Activated T-helper 17 cell treated with anti-CD3 and anti-CD28 coated beads, Interleukin-2, amount 50 U/mL, for 72 hours (primary cell): ENCODE data around the gene DLL4. TPM values are rescaled to one million over a fixed set of nuclear protein-coding genes. Genes with fewer than 3 reads are reported as not detected.

Source experiments
- ATAC-seq: fragments of 150-1000 bp; cut with Tn5 transposase; replicated peaks from 2 replicates; pipeline ENCODE4 v1.10.0; 2021; ENCODE audit warnings: mild to moderate bottlenecking, moderate library complexity
- H3K27ac Mint-ChIP-seq: one replicate; pipeline ENCODE4 v1.8.0; 2022; ENCODE audit warnings: mixed read lengths
- H3K27me3 Mint-ChIP-seq: one replicate; pipeline ENCODE4 v1.8.0; 2022; ENCODE audit warnings: mixed read lengths
- H3K36me3 Mint-ChIP-seq: one replicate; pipeline ENCODE4 v1.8.0; 2022; ENCODE audit warnings: low read depth, mild to moderate bottlenecking, mixed read lengths
- H3K4me1 Mint-ChIP-seq: one replicate; pipeline ENCODE4 v1.8.0; 2022; ENCODE audit warnings: mixed read lengths
- H3K4me3 Mint-ChIP-seq: one replicate; pipeline ENCODE4 v1.8.0; 2022; ENCODE audit warnings: mild to moderate bottlenecking, mixed read lengths
- H3K9me3 Mint-ChIP-seq: one replicate; pipeline ENCODE4 v1.8.0; 2022; ENCODE audit warnings: mixed read lengths
- total RNA-seq, 2 donors: library from RNA; stranded (reverse); gene quantifications; one replicate each; pipeline ENCODE4 v1.2.3, GENCODE V29; 2022

Gene DLL4
- total RNA-seq, 2 donors from 2014 or later: not detected

GRCh38 chr15:40938536-40938870 is 9.4 kb downstream of the DLL4 start:
- H3K27ac Mint-ChIP-seq: no peak overlapping the region
- peaks cover 2% of the 10 kb centered on the region for H3K27me3 Mint-ChIP-seq
- H3K4me1 Mint-ChIP-seq: peaks cover 13% of the 10 kb centered on the region
- H3K4me3 Mint-ChIP-seq: no peak overlapping the region
- no peaks in the 10 kb centered on the region for H3K9me3 Mint-ChIP-seq
- no peak for ATAC-seq
- H3K36me3 Mint-ChIP-seq: no peaks in the 10 kb centered on the region

DNA sequence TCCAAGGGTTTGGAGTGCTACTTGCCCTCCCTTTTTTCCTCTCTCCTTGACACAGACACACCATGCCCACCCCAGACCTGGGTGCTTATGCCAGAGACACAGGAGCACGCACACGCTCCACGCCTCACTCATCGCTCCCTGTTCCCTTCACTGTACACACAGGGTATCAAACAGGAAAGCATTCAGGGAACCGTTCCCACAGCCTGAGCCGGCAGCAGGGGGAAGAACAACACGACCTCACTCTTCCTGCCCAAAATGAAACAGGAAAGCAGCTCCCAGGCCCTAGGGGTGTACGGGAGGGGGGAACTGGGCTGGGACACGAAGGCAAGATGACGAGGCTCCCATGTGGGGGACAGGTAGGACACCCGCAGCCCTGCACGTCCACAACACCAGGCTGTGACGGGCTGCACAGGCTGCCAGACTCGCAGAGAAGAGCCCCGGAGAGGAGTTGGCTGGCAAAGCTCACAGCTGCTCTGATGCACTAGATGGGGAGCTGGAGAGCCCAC is 11.2 kb downstream of the DLL4 start:
- no peaks in the 10 kb centered on the region for H3K36me3 Mint-ChIP-seq
- peaks cover 13% of the 10 kb centered on the region for H3K4me1 Mint-ChIP-seq
- H3K4me3 Mint-ChIP-seq: peak overlapping the region; percentile 60
- ATAC-seq: no peak
- no peaks in the 10 kb centered on the region for H3K27me3 Mint-ChIP-seq
- no peaks in the 10 kb centered on the region for H3K9me3 Mint-ChIP-seq
- H3K27ac Mint-ChIP-seq: peak overlapping the region; percentile 60

DNA sequence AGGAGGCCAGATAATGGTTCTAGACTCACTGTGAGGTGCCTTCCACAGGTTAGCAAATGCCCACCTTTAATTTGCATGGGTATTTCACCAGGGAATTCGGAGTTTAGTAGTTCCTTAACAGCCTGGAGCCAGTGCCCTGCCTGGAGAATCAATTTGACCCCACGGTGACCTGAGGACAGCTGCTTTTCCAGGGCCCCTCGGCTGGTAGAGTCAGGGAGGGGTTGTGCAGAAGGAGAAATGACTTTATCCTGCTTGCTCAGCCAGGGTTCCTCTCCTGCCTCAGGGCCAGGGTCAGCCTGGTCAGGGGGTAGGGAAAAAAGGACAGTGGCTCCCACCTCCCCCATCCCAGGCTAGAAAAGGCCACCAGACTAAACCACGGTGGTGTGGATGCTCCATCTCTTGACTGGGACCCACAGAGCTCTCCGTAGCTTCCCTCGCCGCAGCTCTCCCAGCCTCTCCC is 12.0 kb downstream of the DLL4 start:
- peak overlapping the region; percentile 60 for H3K4me3 Mint-ChIP-seq

GRCh38 chr15:40941528-40942336 is 12.6 kb downstream of the DLL4 start:
- no peaks in the 10 kb centered on the region for H3K9me3 Mint-ChIP-seq
- peaks cover 17% of the 10 kb centered on the region for H3K4me1 Mint-ChIP-seq
- peak overlapping the region; percentile 89 for H3K27ac Mint-ChIP-seq
- H3K27me3 Mint-ChIP-seq: no peaks in the 10 kb centered on the region
- ATAC-seq: peak; percentile 88
- peak overlapping the region; percentile 86 for H3K4me3 Mint-ChIP-seq
- no peaks in the 10 kb centered on the region for H3K36me3 Mint-ChIP-seq

More for the DNA sequence above, 12.0 kb downstream of the DLL4 start:
- H3K9me3 Mint-ChIP-seq: no peaks in the 10 kb centered on the region
- ATAC-seq: no peak
- H3K27me3 Mint-ChIP-seq: no peaks in the 10 kb centered on the region
- peaks cover 16% of the 10 kb centered on the region for H3K4me1 Mint-ChIP-seq
- H3K27ac Mint-ChIP-seq: no peak overlapping the region
- H3K36me3 Mint-ChIP-seq: no peaks in the 10 kb centered on the region

DNA sequence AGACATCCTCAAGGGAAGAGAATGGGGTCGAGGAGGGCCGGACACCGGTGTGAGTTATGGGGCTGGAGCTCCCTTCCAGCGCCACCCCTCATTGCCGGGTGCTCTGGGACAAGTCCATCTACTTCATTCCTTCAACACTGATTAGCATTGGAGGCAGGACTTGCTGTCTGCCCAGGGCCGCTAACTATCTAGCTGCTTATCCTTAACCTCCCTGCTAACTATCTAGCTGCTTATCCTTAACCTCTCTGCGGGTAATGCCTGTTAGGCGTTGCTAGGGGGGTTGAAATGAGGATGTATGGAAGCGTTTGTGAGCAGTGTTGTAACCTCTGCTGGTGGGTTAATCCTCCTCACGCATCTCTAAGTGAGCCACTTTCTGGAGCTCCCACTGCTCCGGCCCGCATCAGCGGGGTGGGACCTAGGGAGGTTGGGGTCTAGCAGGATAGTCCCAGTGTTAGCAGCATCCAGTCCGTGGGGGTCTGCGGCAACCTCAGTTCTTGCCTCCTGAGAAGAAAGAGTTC is 13.3 kb downstream of the DLL4 start:
- no peaks in the 10 kb centered on the region for H3K27me3 Mint-ChIP-seq
- H3K4me3 Mint-ChIP-seq: peak overlapping the region; percentile 86
- ATAC-seq: peak; percentile 5
- H3K27ac Mint-ChIP-seq: peak overlapping the region; percentile 89
- H3K4me1 Mint-ChIP-seq: peaks cover 17% of the 10 kb centered on the region
- no peaks in the 10 kb centered on the region for H3K9me3 Mint-ChIP-seq
- no peaks in the 10 kb centered on the region for H3K36me3 Mint-ChIP-seq

- Mint-ChIP-seq H3K27me3 (no peaks in the 10 kb centered on the region), H3K36me3 (no peaks in the 10 kb centered on the region)
- no peak for ATAC-seq
Observed at GRCh38 chr15:40942878-40943277, 13.7 kb downstream of the DLL4 start.

DNA sequence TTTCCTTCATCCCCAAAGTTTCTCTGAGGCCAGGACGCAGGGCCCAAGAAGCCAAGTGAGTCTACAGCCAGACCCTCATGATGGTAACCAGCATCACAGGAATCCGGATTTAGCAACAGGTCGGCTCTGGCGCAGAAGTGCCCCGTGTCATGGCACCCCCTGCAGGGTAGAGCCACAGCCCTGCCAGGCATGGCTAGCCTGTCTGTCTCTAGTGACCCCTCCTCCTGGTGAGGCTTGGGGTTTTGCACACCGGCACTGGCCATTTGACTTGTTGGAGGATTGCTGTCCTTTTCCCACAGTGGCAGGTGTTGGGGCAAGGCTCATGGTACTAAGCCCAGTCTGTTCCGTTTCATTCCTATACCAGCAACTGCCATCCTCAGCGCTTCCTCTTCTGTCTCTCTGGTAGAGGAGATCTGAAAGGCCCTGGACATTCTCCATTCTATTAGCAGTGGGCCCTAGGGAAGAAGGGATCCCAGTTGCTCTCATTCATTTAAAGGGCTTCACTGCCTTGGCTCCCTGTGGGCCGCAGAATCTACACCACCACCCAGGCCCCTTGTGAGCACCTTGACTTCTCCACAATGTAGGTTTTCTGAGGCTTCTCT is 14.7 kb downstream of the DLL4 start:
- Mint-ChIP-seq H3K4me3 (peak overlapping the region; percentile 86), H3K27ac (no peak overlapping the region), H3K9me3 (no peaks in the 10 kb centered on the region), H3K4me1 (peaks cover 17% of the 10 kb centered on the region), H3K27me3 (no peaks in the 10 kb centered on the region), H3K36me3 (no peaks in the 10 kb centered on the region)
- no peak for ATAC-seq

More at GRCh38 chr15:40942878-40943277, 13.7 kb downstream of the DLL4 start:
- no peaks in the 10 kb centered on the region for H3K9me3 Mint-ChIP-seq
- H3K4me1 Mint-ChIP-seq: peaks cover 17% of the 10 kb centered on the region
- peak overlapping the region; percentile 89 for H3K27ac Mint-ChIP-seq
- peak overlapping the region; percentile 86 for H3K4me3 Mint-ChIP-seq

DNA sequence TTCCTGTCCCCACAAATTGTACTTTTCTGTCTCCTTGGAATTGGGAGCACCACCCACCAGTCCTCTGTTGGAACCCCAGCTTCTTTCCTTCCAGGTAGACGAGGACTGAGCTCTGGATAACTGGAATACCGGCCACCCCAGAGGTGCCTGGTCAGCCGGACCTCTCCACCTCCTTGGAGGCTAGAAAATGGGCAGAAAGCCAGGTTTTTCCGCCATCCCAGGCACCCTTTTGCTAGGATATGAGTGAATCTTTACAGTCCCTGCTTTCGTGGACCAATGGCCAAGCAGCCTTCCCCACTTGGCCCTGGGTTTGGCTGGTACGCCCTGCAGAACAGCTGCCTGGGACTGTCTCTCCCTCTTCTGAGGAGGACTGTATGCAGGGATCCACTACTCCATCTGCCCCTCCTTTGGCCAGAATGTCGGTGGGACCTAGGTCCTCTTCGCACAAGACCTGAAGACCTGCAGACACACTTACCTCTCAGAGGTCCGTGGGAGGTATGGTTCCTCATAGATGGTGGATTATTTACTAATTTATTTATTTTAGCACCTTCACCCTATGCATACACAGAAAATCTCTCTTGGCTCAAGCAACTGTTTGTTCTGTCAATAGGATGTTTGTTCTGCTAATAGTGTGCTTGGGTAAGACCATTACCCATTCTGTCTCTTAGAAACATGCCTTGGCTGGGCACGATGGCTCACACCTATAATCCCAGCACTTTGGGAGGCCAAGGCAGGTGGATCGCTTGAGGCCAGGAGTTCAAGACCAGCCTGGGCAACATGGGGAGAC is 15.6 kb downstream of the DLL4 start:
- H3K9me3 Mint-ChIP-seq: no peaks in the 10 kb centered on the region
- no peaks in the 10 kb centered on the region for H3K27me3 Mint-ChIP-seq
- no peaks in the 10 kb centered on the region for H3K36me3 Mint-ChIP-seq
- H3K4me3 Mint-ChIP-seq: no peak overlapping the region
- H3K4me1 Mint-ChIP-seq: peaks cover 17% of the 10 kb centered on the region
- H3K27ac Mint-ChIP-seq: no peak overlapping the region
- no peak for ATAC-seq

DNA sequence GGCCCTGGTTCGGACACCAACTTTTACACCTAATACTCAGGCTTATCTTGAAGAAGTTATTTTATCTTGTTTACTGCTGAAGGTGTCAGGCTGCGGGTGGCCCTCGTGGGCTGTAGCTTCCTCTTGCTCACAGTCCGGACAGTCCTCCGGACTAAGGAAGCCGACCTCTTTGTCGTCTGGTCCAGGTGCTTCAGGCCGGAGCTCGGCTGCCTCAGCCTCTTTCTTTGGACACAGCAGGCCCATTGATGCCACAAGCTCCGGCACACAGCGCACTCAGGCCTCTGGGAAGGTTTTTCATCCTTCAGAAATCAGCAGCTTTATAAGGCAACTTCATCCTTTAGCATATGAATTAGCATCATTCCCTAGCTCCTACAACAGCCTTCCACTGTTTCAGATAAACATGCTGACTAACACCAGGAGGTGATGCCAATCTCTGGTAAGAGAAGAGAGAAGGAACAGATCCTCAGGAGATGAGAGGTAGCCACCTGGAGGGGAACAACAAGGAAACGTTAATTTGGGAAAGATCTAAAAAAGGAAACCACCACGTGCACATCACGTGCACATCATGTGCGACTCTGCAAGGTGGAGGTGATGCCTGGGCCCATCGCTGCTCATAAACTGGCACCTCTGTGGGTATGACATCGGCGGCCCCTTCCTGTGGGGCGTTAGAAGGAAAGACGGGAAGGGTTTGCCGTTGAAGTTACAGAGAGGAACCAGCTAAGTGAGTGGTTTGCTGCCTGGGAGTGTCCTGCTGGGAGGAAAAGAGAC is 19.8 kb downstream of the DLL4 start:
- no peak overlapping the region for H3K4me3 Mint-ChIP-seq
- H3K4me1 Mint-ChIP-seq: peaks cover 4% of the 10 kb centered on the region
- no peak overlapping the region for H3K27ac Mint-ChIP-seq
- H3K36me3 Mint-ChIP-seq: no peaks in the 10 kb centered on the region
- ATAC-seq: no peak
- H3K9me3 Mint-ChIP-seq: no peaks in the 10 kb centered on the region
- H3K27me3 Mint-ChIP-seq: no peaks in the 10 kb centered on the region

DNA sequence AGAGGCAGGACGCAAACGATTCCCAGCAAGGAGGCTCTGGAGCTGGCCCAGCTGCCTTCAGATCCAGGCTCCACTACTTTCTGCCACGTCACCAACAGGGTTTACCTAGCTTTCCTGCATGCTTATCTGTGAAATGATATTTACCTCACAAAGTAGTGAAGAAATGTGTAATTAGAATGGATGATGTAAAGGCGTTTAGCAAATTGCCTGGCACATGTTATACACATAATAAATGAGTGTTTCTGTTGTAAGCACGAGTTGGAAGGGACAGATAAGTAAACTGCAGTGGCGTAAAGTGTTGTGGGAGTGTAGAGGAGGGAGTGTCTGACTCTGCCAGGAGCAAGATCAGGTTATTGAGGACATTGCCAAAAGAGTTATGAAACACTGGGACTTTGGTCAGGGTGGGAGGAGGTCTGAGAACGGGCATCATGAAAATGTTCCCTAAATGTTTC is 20.6 kb downstream of the DLL4 start:
- H3K36me3 Mint-ChIP-seq: peaks cover 7% of the 10 kb centered on the region
- H3K27me3 Mint-ChIP-seq: no peaks in the 10 kb centered on the region
- no peaks in the 10 kb centered on the region for H3K9me3 Mint-ChIP-seq
- H3K4me3 Mint-ChIP-seq: no peak overlapping the region
- no peak for ATAC-seq
- peaks cover 4% of the 10 kb centered on the region for H3K4me1 Mint-ChIP-seq
- H3K27ac Mint-ChIP-seq: no peak overlapping the region

DNA sequence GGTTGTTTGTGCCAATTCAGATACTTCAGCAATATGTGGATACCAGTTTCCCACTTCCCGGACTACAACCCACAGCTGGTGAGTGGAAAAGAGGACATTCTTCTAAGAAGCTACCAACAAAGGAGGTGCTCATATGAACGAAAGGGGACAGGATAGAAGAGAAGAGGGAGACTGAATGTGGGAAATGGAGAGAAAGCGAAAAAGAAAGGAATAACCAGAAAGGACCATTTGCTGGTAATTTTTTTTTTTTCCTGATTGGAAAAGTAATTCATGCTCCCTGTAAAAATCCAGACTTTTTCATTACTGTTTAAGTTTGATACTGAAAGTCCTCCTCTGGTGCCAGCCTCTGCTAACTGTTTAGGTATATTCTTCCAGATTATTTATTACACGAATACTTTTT is 22.6 kb downstream of the DLL4 start:
- H3K4me1 Mint-ChIP-seq: peaks cover 9% of the 10 kb centered on the region
- peaks cover 23% of the 10 kb centered on the region for H3K36me3 Mint-ChIP-seq
- no peaks in the 10 kb centered on the region for H3K9me3 Mint-ChIP-seq
- peak overlapping the region; percentile 87 for H3K4me3 Mint-ChIP-seq
- no peak for ATAC-seq
- H3K27ac Mint-ChIP-seq: no peak overlapping the region
- H3K27me3 Mint-ChIP-seq: no peaks in the 10 kb centered on the region

GRCh38 chr15:40952301-40952900 is 23.3 kb downstream of the DLL4 start:
- Mint-ChIP-seq H3K27me3 (no peaks in the 10 kb centered on the region), H3K4me3 (peak overlapping the region; percentile 87), H3K4me1 (peaks cover 9% of the 10 kb centered on the region), H3K9me3 (no peaks in the 10 kb centered on the region), H3K27ac (peak overlapping the region; percentile 64), H3K36me3 (peaks cover 23% of the 10 kb centered on the region)
- no peak for ATAC-seq

GRCh38 chr15:40952901-40953712 is 24.0 kb downstream of the DLL4 start, which contains the start of gene CHAC1:
Gene CHAC1, plus strand, starts transcription at chr15:40953471. Its CDS starts 113 bp downstream, at chr15:40953584.
- Mint-ChIP-seq H3K4me1 (peaks cover 9% of the 10 kb centered on the region), H3K4me3 (peak within 1 kb of the TSS; percentile 87), H3K27ac (peak within 1 kb of the TSS; percentile 64), H3K27me3 (no peaks in the 10 kb centered on the region), H3K9me3 (no peaks in the 10 kb centered on the region), H3K36me3 (peaks cover 23% of the 10 kb centered on the region)
- ATAC-seq: peak; percentile 98
